NCI-H1436 treated with DMSO at 0.1 percent for 48 hours (cell line): ENCODE results near the gene STUB1.

Experiments
- DNase-seq: peaks from one replicate; lab custom pipeline; 2025; lab: John Stamatoyannopoulos, UW

Gene STUB1

DNA sequence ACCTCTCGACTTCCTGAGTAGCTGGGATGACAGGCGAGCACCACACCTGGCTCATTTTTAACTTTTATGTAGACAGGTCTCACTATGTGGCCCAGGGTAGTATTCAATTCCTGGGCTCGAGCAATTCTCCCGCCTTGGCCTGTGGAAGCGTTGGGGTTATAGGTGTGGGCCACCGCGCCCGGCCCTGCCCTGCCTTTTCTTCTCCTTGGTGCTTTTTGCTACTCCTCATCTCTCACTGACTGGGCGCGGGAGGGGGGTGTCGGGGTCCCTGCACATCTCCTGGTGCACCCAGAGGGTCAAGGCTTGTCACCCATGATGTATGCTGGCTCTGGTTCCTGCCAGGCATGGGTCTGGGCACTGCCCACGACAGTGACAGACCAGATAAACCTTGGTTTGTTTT, 35.7 kb upstream of the STUB1 start:
- no peak for DNase-seq

GRCh38 chr16:645852-646678, 34.1 kb upstream of the STUB1 start:
- no peak for DNase-seq

- no peak for DNase-seq
These were observed 33.5 kb upstream of the STUB1 start for GRCh38 chr16:646679-647172.

- DNase-seq, result no peak
These were observed 32.9 kb upstream of the STUB1 start for GRCh38 chr16:647173-647902.

DNA sequence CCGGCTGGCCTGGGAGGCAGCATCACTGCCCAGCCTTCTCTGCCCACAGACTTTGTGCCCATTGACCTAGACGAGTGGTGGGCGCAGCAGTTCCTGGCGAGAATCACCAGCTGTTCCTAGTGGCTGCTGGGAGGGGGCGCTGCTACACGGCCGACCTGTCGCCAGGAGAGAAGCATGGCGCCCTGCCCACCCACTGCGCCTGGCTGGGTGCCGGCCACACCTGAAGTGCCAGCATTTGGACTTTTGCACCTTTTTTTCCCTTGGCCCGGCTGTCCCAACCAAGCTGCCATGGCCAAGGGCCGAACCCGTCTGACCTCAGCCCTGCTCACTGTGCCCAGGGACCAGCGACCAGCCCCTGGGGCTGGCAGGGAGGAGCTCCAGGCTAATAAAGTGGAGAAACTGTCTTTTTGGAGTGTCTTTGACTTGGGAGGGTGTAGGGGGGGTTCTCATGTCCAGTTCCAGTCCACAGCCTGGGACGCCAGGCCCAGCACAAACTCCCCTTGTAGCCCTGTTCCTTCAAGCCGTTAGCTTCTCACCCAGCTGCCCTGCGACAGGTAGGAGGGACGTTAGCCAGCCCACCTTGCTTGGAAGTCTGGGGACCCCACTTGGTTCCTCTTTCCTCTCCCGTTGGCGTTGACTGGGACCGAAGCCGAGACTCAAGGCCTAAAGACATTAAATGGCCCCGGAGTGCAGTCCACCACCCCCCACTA, 32.0 kb upstream of the STUB1 start:
- DNase-seq, result no peak

GRCh38 chr16:648781-649589, 31.2 kb upstream of the STUB1 start, which contains the start of gene WDR90:
WDR90 (plus strand) TSS chr16:649365; CDS start chr16:649417, 52 bp downstream.
- DNase-seq, result peak; percentile 42

- no peak for DNase-seq
These were observed 30.6 kb upstream of the STUB1 start for GRCh38 chr16:649631-650030.

GRCh38 chr16:651844-652243, 28.4 kb upstream of the STUB1 start:
- no peak for DNase-seq

GRCh38 chr16:652454-653305, 27.5 kb upstream of the STUB1 start:
- no peak for DNase-seq

GRCh38 chr16:654034-654433, 26.2 kb upstream of the STUB1 start:
- DNase-seq, result no peak

DNA sequence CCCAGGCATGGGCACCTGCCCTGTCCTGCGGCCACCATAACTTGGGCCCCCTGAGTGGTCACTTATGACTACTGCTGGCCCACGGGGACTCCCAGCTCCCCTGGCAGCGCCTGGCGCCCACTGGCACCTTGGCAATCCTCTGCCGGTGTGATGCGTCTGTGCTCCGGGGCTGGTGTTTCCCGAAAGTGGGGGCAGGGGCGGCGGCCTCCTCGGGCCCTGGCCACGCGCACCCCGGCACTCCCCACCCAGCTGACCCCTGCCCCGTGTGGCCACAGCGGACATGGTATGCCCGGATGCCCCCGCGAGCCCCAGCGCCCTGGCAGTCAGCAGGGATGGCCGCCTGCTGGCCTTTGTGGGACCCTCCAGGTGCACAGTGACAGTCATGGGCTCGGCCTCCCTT, 22.7 kb upstream of the STUB1 start:
- DNase-seq, result no peak

- no peak for DNase-seq
These were observed 21.3 kb upstream of the STUB1 start for GRCh38 chr16:658679-659571.

DNA sequence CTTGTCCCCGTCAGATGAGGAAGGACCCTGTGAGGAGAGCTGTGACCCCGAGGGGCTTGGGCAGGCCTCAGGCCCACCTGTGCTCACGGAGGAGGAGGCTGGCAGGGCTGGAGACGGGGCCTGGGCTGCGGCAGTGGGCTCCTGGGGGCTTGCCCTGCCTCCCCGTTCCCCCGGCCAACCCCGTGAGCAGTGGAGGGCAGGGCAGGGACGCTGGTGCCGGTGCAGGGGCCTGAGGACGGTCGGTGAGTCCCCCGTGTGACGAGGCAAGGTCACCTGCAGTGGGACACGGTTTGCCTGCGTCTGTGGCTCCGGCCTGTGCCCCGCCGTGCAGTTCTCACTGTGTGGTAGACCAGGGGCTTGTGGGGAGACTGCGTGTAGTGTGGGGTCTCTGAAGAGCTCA, 20.6 kb upstream of the STUB1 start:
- no peak for DNase-seq

GRCh38 chr16:660132-660458, 20.1 kb upstream of the STUB1 start:
- no peak for DNase-seq

GRCh38 chr16:660459-661183, 19.6 kb upstream of the STUB1 start:
- no peak for DNase-seq

- DNase-seq, result no peak
These were observed 18.9 kb upstream of the STUB1 start for GRCh38 chr16:661184-661821.

GRCh38 chr16:662095-662494, 18.1 kb upstream of the STUB1 start:
- no peak for DNase-seq

DNA sequence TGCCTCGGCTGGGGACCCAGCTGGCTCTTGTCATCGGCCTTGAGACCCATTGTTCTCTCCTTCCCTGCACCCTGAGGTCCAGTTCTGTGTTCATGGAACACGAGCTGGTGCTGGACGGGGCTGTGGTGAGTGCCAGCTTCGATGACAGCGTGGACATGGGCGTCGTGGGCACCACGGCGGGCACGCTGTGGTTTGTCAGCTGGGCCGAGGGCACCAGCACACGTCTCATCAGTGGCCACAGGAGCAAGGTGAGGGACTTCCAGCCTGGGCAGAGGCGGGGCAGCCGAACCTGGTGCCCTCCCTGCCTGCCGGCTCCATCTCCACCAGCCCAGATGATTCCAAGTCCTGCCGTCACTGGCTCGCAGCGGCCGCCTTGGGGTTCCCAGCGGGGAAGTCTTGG, 17.6 kb upstream of the STUB1 start:
- no peak for DNase-seq

- no peak for DNase-seq
These were observed 13.6 kb upstream of the STUB1 start for GRCh38 chr16:666572-666971.
